Smooth muscle cell (in vitro differentiated cells): ENCODE data around the gene SEMA3C. TPM values are rescaled to one million over a fixed set of nuclear protein-coding genes. Genes with fewer than 3 reads are reported as not detected.

ENCODE experiments used
- DNase-seq: peaks from one replicate; lab custom pipeline; 2025; ENCODE audit not compliant: unreplicated experiment; lab: John Stamatoyannopoulos, UW
- H2AFZ ChIP-seq: fragments of 200-600 bp; sonication (generic); 2 replicates; pipeline ENCODE4 v1.6.0; 2016; ENCODE audit warnings: antibody characterized with exemption, low read depth, mild to moderate bottlenecking
- H3F3A ChIP-seq: fragments of 200-600 bp; sonication (generic); 2 replicates; pipeline ENCODE4 v1.6.0; 2017; ENCODE audit warnings: antibody characterized with exemption, low read depth
- H3K27ac ChIP-seq: fragments of 200-600 bp; sonication (generic); 2 replicates; pipeline ENCODE4 v1.5.1; 2016; ENCODE audit warnings: low read depth, mild to moderate bottlenecking
- H3K27me3 ChIP-seq: fragments of 200-600 bp; sonication (generic); 2 replicates; pipeline ENCODE4 v1.6.1; 2016; ENCODE audit warnings: low read depth, mild to moderate bottlenecking
- H3K36me3 ChIP-seq: fragments of 200-600 bp; sonication (generic); 2 replicates; pipeline ENCODE4 v1.5.1; 2016; ENCODE audit warnings: low read depth
- H3K4me1 ChIP-seq: fragments of 200-600 bp; sonication (generic); 2 replicates; pipeline ENCODE4 v1.5.1; 2016; ENCODE audit warnings: low read depth
- H3K4me2 ChIP-seq: fragments of 200-600 bp; sonication (generic); 2 replicates; pipeline ENCODE4 v1.6.0; 2016; ENCODE audit warnings: mild to moderate bottlenecking
- H3K4me3 ChIP-seq: fragments of 200-600 bp; sonication (generic); 2 replicates; pipeline ENCODE4 v1.5.1; 2016; ENCODE audit warnings: mild to moderate bottlenecking
- H3K79me2 ChIP-seq: fragments of 200-600 bp; sonication (generic); 2 replicates; pipeline ENCODE4 v1.6.0; 2016; ENCODE audit warnings: low read depth, mild to moderate bottlenecking
- H3K9ac ChIP-seq: fragments of 200-600 bp; sonication (generic); 2 replicates; pipeline ENCODE4 v1.6.0; 2016; ENCODE audit warnings: low read depth
- H3K9me3 ChIP-seq: fragments of 200-600 bp; sonication (generic); replicated peaks from 2 replicates; pipeline ENCODE4 v1.5.1; 2016; ENCODE audit warnings: low read depth
- H4K20me1 ChIP-seq: fragments of 200-600 bp; sonication (generic); 2 replicates; pipeline ENCODE4 v1.6.0; 2016; ENCODE audit warnings: low read depth
- WGBS: methylation state at CpG from one replicate; pipeline ENCODE4 v1.1.7; 2016; ENCODE audit warnings: low lambda C conversion rate; 5-methylcytosine and 5-hydroxymethylcytosine counted together
- polyA plus RNA-seq: library from polyadenylated mRNA; unstranded; fragments of >200 nt; fragmentation: Nextera tagmentation; extraction: Ambion mirVana; gene quantifications from 2 replicates; pipeline ENCODE4 v1.2.1, GENCODE V29; 2016
- total RNA-seq: library from RNA; depleted of rRNA; stranded (reverse); fragments of >200 nt; gene quantifications from 2 replicates; pipeline ENCODE4 v1.2.3, GENCODE V29; 2014
- TF ChIP-seq, protein P1 (sequence below): fragments of 200-600 bp; sonication (generic); IDR thresholded peaks from 2 replicates; pipeline ENCODE4 v1.5.1; 2017; ENCODE audit warnings: borderline replicate concordance, mild to moderate bottlenecking, antibody characterized with exemption; ENCODE audit not compliant: insufficient read depth, poor library complexity, severe bottlenecking

SEMA3C gene
- total RNA-seq (280 and 295 TPM in 2 replicates), polyA plus RNA-seq (20.6 and 94.4 TPM in 2 replicates)

DNA sequence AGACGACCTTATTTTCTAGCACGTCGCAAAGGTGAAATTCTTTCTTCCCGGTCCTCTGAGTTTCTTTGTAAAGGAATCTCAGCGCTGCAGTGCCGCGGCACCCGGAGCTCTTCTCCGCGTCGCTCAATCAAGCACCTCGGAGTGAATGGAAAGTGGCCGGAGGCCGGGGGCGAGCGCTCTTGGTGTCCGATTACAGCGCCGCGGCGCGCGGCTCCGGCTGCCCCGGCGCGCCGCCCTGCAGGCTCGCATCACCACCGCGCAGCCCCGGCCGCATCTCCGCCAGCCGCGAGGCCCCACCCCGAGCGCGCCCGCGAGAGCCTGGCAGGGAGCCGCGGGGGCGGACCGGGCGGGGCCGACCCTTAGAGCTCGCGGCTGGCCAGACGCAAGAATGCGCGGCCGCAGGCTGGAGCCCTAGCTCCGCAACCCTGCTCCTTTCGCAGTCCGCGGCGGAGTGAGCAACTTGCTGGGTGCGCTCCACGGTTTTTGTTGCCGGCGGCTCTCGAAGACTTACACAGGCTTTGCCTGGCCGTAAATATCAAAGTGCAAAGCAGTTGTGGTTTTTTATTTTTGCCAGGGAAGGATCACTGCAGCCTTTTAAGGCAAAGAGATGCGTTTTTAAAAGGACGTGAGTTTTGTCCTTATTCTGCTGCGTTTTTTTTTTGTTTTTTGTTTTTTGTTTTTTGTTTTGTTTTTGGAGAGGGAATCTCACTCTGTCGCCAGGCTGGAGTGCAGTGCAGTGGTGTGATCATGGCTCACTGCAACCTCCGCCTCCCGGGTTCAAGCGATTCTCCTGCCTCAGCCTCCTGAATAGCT, at the start of gene SEMA3C:
Gene SEMA3C, minus strand, starts transcription at position 143 of the 813 bp plus-strand sequence. CDS start 2,270 bp downstream, outside the sequence.
- H3K4me3 ChIP-seq = peak within 1 kb of the TSS; percentile 93
- WGBS = 4% methylated on average over 70 of the region's 71 CpGs
- peaks cover 2% of the 10 kb centered on the region for H3K4me1 ChIP-seq
- no peaks in the 10 kb centered on the region for H4K20me1 ChIP-seq
- H3K9ac ChIP-seq = peak within 1 kb of the TSS; percentile 72
- TF ChIP-seq, protein P1, sequence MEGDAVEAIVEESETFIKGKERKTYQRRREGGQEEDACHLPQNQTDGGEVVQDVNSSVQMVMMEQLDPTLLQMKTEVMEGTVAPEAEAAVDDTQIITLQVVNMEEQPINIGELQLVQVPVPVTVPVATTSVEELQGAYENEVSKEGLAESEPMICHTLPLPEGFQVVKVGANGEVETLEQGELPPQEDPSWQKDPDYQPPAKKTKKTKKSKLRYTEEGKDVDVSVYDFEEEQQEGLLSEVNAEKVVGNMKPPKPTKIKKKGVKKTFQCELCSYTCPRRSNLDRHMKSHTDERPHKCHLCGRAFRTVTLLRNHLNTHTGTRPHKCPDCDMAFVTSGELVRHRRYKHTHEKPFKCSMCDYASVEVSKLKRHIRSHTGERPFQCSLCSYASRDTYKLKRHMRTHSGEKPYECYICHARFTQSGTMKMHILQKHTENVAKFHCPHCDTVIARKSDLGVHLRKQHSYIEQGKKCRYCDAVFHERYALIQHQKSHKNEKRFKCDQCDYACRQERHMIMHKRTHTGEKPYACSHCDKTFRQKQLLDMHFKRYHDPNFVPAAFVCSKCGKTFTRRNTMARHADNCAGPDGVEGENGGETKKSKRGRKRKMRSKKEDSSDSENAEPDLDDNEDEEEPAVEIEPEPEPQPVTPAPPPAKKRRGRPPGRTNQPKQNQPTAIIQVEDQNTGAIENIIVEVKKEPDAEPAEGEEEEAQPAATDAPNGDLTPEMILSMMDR = no peak
- H2AFZ ChIP-seq = peak within 1 kb of the TSS; percentile 92
- no peaks in the 10 kb centered on the region for H3K27me3 ChIP-seq
- DNase-seq = peak; percentile 67
- peak within 1 kb of the TSS; percentile 95 for H3K4me2 ChIP-seq
- H3F3A ChIP-seq = no peaks in the 10 kb centered on the region
- peaks cover 26% of the 10 kb centered on the region for H3K79me2 ChIP-seq
- no peaks in the 10 kb centered on the region for H3K9me3 ChIP-seq
- H3K27ac ChIP-seq = peak within 1 kb of the TSS; percentile 72
- no peaks in the 10 kb centered on the region for H3K36me3 ChIP-seq

DNA sequence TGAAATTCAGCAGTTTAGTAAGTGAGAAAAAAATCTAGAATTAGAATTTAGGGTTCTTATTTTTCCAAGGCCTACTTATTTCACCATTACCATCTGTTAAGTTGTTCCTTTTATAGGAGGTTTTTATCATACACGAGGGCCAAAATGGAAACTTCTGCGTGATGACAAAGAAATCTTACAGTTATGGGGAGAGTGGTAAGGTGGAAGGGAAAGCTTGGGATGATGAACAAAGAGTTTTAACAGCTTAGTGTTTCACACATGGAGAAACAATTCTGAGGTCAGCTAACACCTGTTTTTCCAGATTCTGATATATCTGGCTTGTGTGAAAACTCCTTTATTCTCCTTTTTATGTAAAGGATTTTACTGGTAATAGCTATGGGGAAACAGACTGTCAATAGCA, 49.8 kb upstream of the SEMA3C start:
- WGBS = 93% methylated on average over 2 of the region's 2 CpGs
- no peaks in the 10 kb centered on the region for H3F3A ChIP-seq

DNA sequence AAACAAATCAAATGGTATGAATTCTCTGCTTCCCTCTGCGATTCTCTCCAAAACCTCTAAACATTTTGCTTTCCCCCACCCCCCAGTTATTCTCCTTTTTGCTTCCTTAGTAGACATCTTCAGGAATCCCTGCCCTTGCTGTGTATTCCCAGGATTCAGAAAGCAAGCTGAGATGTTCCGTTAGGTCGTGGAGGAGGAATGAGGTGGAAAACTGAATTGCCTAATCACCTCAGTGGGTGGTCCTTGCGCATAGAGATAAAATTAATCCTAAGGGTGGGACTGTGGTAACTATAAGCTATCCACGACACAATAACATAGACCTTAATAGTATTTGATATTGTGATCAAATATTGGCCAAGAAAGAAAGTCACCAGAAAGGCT, 49.1 kb upstream of the SEMA3C start:
- Histone ChIP-seq H3K27ac (no peak overlapping the region), H2AFZ (no peak overlapping the region), H3K36me3 (no peaks in the 10 kb centered on the region), H3K27me3 (no peaks in the 10 kb centered on the region), H3K79me2 (no peaks in the 10 kb centered on the region), H3K9ac (no peak overlapping the region), H3K9me3 (no peaks in the 10 kb centered on the region), H3K4me3 (no peak overlapping the region), H4K20me1 (no peaks in the 10 kb centered on the region), H3K4me2 (no peak overlapping the region), H3F3A (no peaks in the 10 kb centered on the region), H3K4me1 (no peaks in the 10 kb centered on the region)
- WGBS = 64% methylated on average over 5 of the region's 5 CpGs
- no peak for DNase-seq
- TF ChIP-seq, protein P1 = no peak

More for the DNA sequence above, 49.8 kb upstream of the SEMA3C start:
- Histone ChIP-seq H4K20me1 (no peaks in the 10 kb centered on the region), H3K4me2 (no peak overlapping the region), H2AFZ (no peak overlapping the region), H3K9me3 (no peaks in the 10 kb centered on the region), H3K36me3 (no peaks in the 10 kb centered on the region), H3K27me3 (no peaks in the 10 kb centered on the region), H3K79me2 (no peaks in the 10 kb centered on the region), H3K27ac (no peak overlapping the region), H3K4me1 (no peaks in the 10 kb centered on the region), H3K4me3 (no peak overlapping the region), H3K9ac (no peak overlapping the region)
- no peak for DNase-seq
- TF ChIP-seq, protein P1 = no peak
